GM12864 (cell line): ENCODE results near the gene TRHDE.

Source experiments
- DNase-seq: peaks from one replicate; pipeline ENCODE4 v3.0.0-alpha.2; 2011; ENCODE audit warnings: low read depth
- H3K4me3 ChIP-seq: 2 replicates; pipeline ENCODE4 v1.5.1; 2011; ENCODE audit warnings: mild to moderate bottlenecking, low read depth, low read length, control low read depth
- TF ChIP-seq, protein P1 (sequence below): IDR thresholded peaks from 2 replicates; pipeline ENCODE4 v1.5.1; 2011; ENCODE audit warnings: low read depth, mild to moderate bottlenecking, moderate library complexity, low read length, control low read depth, inconsistent platforms; ENCODE audit errors: missing control alignments

Gene TRHDE

DNA sequence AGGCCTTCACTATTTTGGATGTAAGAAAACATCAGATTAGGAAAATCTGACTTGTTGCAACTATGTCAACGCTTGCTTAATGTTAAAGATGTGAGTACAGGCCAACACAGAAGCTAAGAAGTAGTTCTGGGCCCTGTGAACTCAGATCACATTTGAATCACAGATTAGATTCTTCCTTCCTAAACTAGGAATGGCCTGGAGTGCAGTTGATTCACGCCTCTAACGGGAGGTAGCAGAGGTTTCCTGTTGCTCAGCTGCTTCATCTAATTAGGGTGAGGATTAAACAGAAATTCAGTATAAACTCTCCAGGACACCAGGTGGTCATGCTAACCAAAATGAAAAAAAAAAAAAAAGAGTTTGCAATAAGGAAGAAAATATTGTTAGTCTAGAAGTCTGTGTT lies 314.3 kb downstream of the TRHDE start:
- H3K4me3 ChIP-seq = no peak overlapping the region
- no peak for DNase-seq
- TF ChIP-seq, protein P1, sequence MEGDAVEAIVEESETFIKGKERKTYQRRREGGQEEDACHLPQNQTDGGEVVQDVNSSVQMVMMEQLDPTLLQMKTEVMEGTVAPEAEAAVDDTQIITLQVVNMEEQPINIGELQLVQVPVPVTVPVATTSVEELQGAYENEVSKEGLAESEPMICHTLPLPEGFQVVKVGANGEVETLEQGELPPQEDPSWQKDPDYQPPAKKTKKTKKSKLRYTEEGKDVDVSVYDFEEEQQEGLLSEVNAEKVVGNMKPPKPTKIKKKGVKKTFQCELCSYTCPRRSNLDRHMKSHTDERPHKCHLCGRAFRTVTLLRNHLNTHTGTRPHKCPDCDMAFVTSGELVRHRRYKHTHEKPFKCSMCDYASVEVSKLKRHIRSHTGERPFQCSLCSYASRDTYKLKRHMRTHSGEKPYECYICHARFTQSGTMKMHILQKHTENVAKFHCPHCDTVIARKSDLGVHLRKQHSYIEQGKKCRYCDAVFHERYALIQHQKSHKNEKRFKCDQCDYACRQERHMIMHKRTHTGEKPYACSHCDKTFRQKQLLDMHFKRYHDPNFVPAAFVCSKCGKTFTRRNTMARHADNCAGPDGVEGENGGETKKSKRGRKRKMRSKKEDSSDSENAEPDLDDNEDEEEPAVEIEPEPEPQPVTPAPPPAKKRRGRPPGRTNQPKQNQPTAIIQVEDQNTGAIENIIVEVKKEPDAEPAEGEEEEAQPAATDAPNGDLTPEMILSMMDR = no peak

- no peak overlapping the region for H3K4me3 ChIP-seq
- TF ChIP-seq, protein P1 = no peak
- DNase-seq = no peak
Observed at GRCh38 chr12:72602581-72602980, 330.4 kb downstream of the TRHDE start.

- H3K4me3 ChIP-seq = no peak overlapping the region
- DNase-seq = no peak
- TF ChIP-seq, protein P1 = no peak
Observed at GRCh38 chr12:72605975-72606374, 333.8 kb downstream of the TRHDE start.

GRCh38 chr12:72610342-72610741 lies 338.2 kb downstream of the TRHDE start:
- no peak overlapping the region for H3K4me3 ChIP-seq
- no peak for DNase-seq
- TF ChIP-seq, protein P1 = no peak

GRCh38 chr12:72610854-72611358 lies 338.7 kb downstream of the TRHDE start:
- H3K4me3 ChIP-seq = no peak overlapping the region
- DNase-seq = no peak
- TF ChIP-seq, protein P1 = no peak

DNA sequence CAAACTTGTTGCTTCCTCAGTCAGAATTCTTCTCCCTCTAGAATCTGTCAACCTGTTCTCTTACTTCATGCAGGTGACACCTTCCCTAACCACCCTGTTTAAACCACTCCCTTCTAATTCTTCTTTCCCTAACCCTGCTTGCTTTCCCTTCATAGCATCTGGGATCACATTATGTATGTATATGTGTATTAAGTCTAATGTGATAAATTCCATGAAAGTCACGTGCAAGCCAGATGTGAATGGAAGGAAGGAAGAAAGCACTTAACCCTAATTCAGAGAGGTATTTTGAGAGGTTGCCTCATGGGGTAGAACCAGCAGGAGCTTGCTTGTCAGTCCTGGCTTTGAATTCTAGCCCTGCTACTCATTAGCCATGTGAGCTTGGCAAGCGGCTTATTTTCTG lies 340.0 kb downstream of the TRHDE start:
- H3K4me3 ChIP-seq = no peak overlapping the region
- TF ChIP-seq, protein P1 = no peak
- no peak for DNase-seq

- H3K4me3 ChIP-seq = no peak overlapping the region
- no peak for DNase-seq
- TF ChIP-seq, protein P1 = no peak
Observed at GRCh38 chr12:72618764-72619163, 346.6 kb downstream of the TRHDE start.
